Measurements from ENCODE around the gene ZDHHC20.

DNA sequence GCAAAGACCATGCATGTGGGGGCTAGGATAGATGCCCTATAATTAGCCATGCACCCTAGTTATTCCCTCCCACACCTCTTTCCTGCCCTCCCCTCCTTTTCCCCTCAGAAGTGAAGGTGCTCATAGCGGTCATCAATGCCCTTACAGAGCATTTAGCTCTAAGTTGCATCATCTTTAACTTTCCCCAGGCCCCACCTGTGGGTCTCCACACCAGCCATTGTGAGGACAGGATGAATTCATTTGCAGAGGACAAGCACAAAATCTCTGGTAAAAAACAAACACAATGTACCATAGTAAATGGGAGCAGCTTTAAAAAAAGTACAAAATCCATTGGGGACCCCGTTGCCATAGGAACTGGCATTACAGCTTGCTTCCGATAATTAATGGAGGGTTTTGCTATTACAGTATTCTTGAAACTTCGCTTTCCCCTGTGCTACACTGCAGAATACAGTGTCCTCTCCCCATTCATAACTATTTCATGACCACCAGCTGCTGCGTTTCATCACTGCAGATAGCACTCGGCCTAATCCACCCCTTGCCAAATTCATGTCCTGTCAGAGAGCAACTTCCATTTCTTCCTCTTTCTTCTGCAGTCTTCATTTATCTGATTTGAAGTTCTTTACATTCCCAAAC lies 110.5 kb downstream of the ZDHHC20 start:
- TF ChIP-seq, protein P1, sequence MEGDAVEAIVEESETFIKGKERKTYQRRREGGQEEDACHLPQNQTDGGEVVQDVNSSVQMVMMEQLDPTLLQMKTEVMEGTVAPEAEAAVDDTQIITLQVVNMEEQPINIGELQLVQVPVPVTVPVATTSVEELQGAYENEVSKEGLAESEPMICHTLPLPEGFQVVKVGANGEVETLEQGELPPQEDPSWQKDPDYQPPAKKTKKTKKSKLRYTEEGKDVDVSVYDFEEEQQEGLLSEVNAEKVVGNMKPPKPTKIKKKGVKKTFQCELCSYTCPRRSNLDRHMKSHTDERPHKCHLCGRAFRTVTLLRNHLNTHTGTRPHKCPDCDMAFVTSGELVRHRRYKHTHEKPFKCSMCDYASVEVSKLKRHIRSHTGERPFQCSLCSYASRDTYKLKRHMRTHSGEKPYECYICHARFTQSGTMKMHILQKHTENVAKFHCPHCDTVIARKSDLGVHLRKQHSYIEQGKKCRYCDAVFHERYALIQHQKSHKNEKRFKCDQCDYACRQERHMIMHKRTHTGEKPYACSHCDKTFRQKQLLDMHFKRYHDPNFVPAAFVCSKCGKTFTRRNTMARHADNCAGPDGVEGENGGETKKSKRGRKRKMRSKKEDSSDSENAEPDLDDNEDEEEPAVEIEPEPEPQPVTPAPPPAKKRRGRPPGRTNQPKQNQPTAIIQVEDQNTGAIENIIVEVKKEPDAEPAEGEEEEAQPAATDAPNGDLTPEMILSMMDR (IDR thresholded peaks at IDR 0.05): no peak
- TF ChIP-seq EZH2 (IDR thresholded peaks at IDR 0.05) (no peak), EZH2phosphoT487 (IDR thresholded peaks at IDR 0.05) (no peak)

Measured in neural progenitor cell (in vitro differentiated cells).